Retina (tissue), 1 donor: Measurements from ENCODE around the gene FREM2.

ENCODE experiments used
- DNase-seq: peaks from one replicate; pipeline ENCODE4 v3.0.0-alpha.2; 2016

Gene FREM2

DNA sequence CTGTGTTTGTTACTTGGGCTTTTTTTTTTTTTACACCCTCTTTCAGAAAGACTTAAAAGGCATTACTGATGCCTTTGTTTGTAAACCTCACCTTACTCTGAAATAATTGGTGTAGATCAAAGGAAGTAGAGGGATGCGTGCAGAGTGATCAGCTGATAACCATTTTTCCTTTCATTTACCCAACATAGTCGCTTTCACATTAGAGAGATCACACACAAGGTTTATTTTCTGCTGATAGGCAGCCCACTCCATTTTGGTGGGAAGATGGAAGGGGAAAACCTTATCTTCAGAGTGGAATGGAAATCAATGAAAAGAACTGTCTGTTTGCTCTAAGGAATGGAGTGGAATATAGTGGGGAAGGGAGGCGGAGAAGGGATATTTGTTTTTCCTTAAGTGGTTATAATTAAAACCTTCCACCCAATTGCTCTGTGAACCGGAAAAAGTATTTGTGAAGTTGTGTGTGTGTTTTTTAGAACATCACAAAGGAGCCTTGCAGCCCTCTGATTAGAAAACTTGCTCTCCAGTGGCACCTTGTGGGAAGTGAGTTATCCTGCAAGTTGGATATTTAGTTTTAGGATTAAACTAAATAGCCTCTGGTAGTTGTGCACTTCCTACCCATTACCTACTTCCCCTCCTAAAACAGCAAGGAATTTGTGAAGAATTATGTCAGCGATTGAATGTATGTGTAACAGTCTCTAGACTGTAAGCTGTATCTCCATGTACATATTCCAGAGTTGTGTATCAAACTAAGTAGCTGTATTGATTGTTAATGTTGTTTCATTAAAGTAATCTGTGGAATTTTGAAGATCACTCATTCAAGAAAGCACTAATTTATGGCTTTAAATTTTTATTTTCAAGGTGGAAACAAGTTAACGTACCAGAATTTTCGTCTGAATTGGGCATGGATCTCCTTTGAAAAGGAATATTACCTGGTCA is 76.8 kb downstream of the FREM2 start:
- peak; percentile 60 for DNase-seq

GRCh38 chr13:38766799-38767198 is 79.9 kb downstream of the FREM2 start:
- DNase-seq: no peak

DNA sequence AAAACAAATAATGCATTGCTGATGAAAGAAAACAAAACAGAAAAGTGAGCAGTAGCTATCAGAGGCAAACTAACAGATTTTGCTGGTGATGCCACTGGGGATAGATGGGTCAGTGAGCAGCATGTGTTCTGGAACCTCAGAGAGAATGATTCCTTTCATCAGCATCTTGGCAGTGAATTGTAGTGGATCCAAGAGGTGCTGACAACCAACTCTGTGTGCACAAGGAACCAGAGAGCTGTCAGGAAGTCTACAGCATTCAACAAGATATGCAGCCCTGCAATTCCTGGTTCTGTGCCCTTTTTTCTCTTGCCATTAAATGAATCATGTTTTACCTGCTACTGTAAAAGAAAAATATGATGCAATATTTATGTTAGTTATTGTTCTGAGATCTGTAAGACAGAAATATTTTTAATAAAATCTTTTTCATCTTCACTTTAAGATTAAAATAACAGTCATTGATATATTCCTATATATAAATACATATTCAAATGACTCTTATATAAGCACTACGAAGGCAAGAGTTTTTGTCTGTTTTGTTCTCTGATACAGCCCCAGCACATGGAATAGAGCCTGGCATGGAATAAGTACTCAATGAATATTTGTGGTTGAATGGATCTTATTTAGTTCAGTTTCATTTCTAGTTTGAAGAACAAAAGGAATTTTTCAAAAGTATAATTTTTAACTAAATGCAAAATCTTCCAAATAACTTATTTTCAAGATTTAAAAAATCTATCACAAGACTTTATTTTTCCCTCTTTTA is 80.8 kb downstream of the FREM2 start:
- DNase-seq: peak; percentile 13

GRCh38 chr13:38769526-38769925 is 82.6 kb downstream of the FREM2 start:
- no peak for DNase-seq

DNA sequence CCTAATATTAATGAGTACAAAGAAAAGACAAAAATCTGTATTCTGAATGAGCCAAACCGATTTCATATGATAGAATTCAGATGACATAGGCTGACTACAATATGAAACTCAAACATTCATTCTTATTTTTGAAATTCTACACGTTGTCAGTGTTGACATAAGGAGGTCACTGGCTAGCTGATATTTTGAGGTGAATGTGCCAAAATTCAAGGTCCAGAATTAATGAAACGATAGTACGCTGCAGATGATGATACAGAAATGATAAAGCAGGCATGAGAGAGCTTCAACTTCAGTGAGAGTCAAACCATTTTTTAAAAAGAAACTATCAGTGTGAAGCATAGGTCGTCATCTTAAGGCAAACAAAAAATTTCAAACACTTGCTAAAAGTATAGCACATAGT is 88.2 kb downstream of the FREM2 start:
- DNase-seq: no peak

- DNase-seq: no peak
These were observed 90.7 kb downstream of the FREM2 start for GRCh38 chr13:38777347-38778119.

GRCh38 chr13:38781539-38781938 is 94.7 kb downstream of the FREM2 start:
- no peak for DNase-seq

DNA sequence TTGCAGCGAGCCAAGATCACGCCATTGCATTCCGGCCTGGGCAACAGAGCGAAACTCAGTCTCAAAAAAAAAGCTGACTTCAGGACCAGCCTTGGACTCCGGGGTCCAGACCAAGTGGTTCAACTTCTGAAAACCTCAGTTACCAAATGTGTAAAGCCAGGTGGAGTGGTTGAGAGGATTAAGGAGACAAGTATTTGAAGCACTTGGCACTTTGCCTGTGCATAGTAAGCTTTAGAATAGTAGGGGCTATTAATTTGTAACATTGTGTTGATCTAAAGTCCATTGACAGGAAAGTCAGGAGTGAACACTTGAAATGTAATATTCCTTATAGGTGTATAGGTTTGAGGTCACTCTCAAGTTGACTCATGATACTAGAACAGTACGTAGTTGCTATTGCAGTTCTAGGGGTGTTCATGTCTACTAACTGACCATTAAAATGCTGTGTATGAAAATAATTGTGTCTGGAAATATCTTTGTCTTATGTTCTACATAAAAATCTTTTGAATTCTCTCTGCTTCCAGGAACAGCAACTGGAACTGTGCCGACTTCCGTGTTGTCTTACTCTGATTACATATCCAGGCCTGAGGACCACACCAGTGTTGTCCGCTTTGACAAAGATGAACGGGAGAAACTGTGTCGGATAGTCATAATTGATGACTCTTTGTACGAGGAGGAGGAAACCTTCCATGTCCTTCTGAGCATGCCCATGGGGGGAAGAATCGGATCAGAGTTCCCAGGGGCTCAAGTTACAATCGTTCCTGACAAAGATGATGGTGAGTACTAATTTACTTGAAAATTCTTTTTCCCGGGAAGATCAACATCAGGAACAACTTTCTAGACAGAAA is 97.4 kb downstream of the FREM2 start:
- DNase-seq: no peak

DNA sequence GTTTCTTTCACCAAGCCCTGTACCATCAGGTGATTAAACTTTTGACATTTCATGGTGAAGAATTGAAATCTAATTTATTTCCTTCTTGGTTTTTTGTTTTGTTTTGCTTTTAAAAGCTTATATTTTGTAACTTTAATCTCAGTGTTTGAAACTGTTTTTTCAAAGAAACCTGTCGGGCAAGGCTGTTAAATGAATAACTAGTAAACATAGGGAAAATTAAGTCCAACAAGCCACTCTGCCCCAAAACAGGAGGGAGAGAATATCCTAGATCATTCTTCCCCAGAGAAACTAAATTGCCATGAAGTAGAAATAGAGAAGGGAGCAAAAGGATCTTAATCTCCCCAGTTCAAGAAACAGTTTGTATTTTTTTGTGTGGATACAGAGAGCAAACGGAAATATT is 98.2 kb downstream of the FREM2 start:
- DNase-seq: no peak

- DNase-seq: no peak
These were observed 98.6 kb downstream of the FREM2 start for GRCh38 chr13:38785490-38785889.

- no peak for DNase-seq
These were observed 100.7 kb downstream of the FREM2 start for GRCh38 chr13:38787550-38787949.

GRCh38 chr13:38796890-38797289 is 110.0 kb downstream of the FREM2 start:
- no peak for DNase-seq

GRCh38 chr13:38803531-38803930 is 116.7 kb downstream of the FREM2 start:
- DNase-seq: peak; percentile 30

- no peak for DNase-seq
These were observed 117.2 kb downstream of the FREM2 start for GRCh38 chr13:38804061-38804460.

DNA sequence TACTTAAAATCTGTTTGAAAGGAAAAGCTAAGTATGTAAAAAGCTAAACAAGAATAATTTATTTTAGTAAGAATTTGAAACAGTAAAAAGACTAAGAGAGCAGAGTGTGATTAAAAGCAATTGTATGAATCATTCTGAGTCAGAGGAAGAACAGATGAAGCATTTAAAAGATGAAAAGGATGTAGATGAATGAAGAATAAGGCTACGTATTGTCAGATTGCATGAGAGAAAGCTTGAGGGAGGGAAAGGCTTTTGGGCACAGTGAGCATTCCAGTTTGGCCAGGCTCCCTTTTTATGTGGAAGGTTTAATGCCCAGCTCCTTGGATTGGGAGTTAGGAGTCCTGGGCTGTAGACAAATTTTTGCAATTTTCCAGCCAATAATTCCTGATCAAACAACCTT is 117.7 kb downstream of the FREM2 start:
- DNase-seq: no peak

DNA sequence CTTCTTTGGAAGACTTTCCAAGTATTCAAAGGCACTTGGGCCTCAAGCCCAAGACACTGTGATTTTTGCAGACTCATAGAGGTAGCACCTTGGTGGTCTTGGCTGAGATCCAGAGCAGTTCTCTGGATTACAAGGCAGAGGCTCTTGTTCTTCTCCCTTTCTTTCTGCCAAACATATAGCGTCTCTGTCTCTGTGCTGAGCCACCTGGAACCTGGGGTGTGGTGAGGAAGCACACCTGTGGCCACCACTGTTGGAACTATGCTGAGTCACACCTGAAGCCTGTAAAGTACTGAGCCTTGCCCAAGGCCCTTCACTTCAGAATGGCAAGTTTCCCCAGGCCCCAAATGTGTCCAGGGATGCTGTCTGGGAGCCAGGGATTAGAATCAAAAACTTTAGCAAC is 127.5 kb downstream of the FREM2 start:
- DNase-seq: no peak

DNA sequence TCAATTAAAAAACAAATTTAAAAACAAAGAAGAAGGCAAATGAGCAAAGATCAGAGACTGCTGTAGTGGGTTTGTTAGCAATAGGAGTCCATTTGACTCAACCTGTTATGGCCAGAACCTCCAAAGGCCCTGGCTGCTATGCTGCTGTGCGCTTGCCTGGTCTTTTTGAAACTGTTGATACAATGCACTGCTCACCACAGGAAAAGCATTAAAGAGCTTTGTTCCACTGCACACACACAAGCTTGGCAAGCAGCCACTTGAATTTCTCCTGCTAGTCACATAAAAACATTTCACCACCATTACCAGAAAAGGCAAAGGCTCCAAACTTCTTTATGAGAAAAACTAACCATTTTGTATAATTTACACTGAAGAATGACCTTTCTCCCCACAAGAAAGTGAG is 132.2 kb downstream of the FREM2 start:
- no peak for DNase-seq

GRCh38 chr13:38819596-38819995 is 132.7 kb downstream of the FREM2 start:
- no peak for DNase-seq

- no peak for DNase-seq
These were observed 135.1 kb downstream of the FREM2 start for GRCh38 chr13:38821770-38822551.

GRCh38 chr13:38824342-38824741 is 137.5 kb downstream of the FREM2 start:
- DNase-seq: no peak

- no peak for DNase-seq
These were observed 139.4 kb downstream of the FREM2 start for GRCh38 chr13:38826182-38826813.
